SK-N-SH (cell line): ENCODE results near the gene RBMS3. TPM values are rescaled to one million over a fixed set of nuclear protein-coding genes. Genes with fewer than 3 reads are reported as not detected.

ENCODE experiments used
- CTCF ChIA-PET: fragments of 300-600, 350-600 bp; formaldehyde crosslinking; extraction: SDS; loops from one replicate; lab custom pipeline; 2021; lab: Yijun Ruan, JAX
- POLR2A ChIA-PET: fragments of 350-600 bp; sonication (Branson Sonifier 250); formaldehyde crosslinking; extraction: SDS; loops from one replicate; lab custom pipeline; 2020; ENCODE audit warnings: antibody characterized with exemption, inconsistent platforms; lab: Yijun Ruan, JAX
- DNase-seq: peaks from one replicate; pipeline ENCODE4 v3.0.0; 2012
- H2AFZ ChIP-seq: fragments of 200-600 bp; sonication (generic); 2 replicates; pipeline ENCODE4 v1.8.1; 2016; ENCODE audit warnings: antibody characterized with exemption, mild to moderate bottlenecking, low read depth
- H3F3A ChIP-seq: fragments of 200-600 bp; sonication (generic); replicated peaks from 2 replicates; pipeline ENCODE3; 2016; ENCODE audit warnings: antibody characterized with exemption, mild to moderate bottlenecking; ENCODE audit not compliant: insufficient read depth
- H3K27ac ChIP-seq, 2 experiments: fragments of 200-500 bp in 1 of 2; fragments of 200-600 bp in 1 of 2; sonication (Bioruptor generic) in 1 of 2; sonication (generic), shearing (Covaris generic) in 1 of 2; 2 replicates each; pipeline versions ENCODE4 v1.5.1 to v1.6.1; 2014 to 2016; ENCODE audit warnings: low read depth in 2 of 2, inconsistent platforms in 1 of 2, low read length in 1 of 2, mild to moderate bottlenecking in 1 of 2, mixed read lengths in 1 of 2
- H3K27me3 ChIP-seq: fragments of 200-600 bp; sonication (generic), shearing (Covaris generic); 2 replicates; pipeline ENCODE4 v1.6.1; 2016; ENCODE audit warnings: mixed run types; ENCODE audit not compliant: insufficient read depth
- H3K36me3 ChIP-seq, 2 experiments: fragments of 200-500 bp in 1 of 2; fragments of 200-600 bp in 1 of 2; sonication (Bioruptor generic) in 1 of 2; sonication (generic) in 1 of 2; replicated peaks in 1 of 2; 2 replicates each; pipeline versions ENCODE3 to v1.5.1; 2014 to 2016; ENCODE audit warnings: low read length in 1 of 2, mild to moderate bottlenecking in 1 of 2; ENCODE audit not compliant: insufficient read depth in 2 of 2, control insufficient read depth in 1 of 2
- H3K4me1 ChIP-seq, 2 experiments: fragments of 200-500 bp in 1 of 2; fragments of 200-600 bp in 1 of 2; sonication (Bioruptor generic) in 1 of 2; sonication (generic), shearing (Covaris generic) in 1 of 2; 2 replicates each; pipeline versions ENCODE4 v1.5.1 to v1.6.1; 2014 to 2016; ENCODE audit warnings: low read depth in 1 of 2, low read length in 1 of 2, mixed run types in 1 of 2; ENCODE audit not compliant: insufficient read depth in 2 of 2, control insufficient read depth in 1 of 2
- H3K4me2 ChIP-seq: fragments of 200-600 bp; sonication (generic), shearing (Covaris generic); 2 replicates; pipeline ENCODE4 v1.6.1; 2017; ENCODE audit warnings: mixed run types
- H3K4me3 ChIP-seq, 2 experiments: fragments of 200-500 bp in 1 of 2; fragments of 200-600 bp in 1 of 2; sonication (Bioruptor generic) in 1 of 2; sonication (generic), shearing (Covaris generic) in 1 of 2; 2 replicates each; pipeline versions ENCODE4 v1.5.1 to v1.8.1; 2014 to 2016; ENCODE audit warnings: low read depth in 2 of 2, inconsistent platforms in 1 of 2, low read length in 1 of 2, mild to moderate bottlenecking in 1 of 2, mixed read lengths in 1 of 2, moderate library complexity in 1 of 2
- H3K79me2 ChIP-seq: fragments of 200-600 bp; sonication (generic); 2 replicates; pipeline ENCODE4 v1.8.1; 2017; ENCODE audit warnings: mild to moderate bottlenecking; ENCODE audit not compliant: insufficient read depth
- H3K9ac ChIP-seq: fragments of 200-600 bp; sonication (generic); 2 replicates; pipeline ENCODE4 v1.6.1; 2017; ENCODE audit warnings: mixed run types
- H3K9me2 ChIP-seq: fragments of 200-600 bp; sonication (generic); 2 replicates; pipeline ENCODE4 v1.6.1; 2017; ENCODE audit warnings: mixed run types
- H3K9me3 ChIP-seq: fragments of 200-600 bp; sonication (generic); 2 replicates; pipeline ENCODE4 v1.6.1; 2017; ENCODE audit warnings: mixed run types, mild to moderate bottlenecking, moderate library complexity
- H4K20me1 ChIP-seq: fragments of 200-600 bp; sonication (generic); 2 replicates; pipeline ENCODE4 v1.6.1; 2017; ENCODE audit warnings: mild to moderate bottlenecking, mixed run types; ENCODE audit not compliant: insufficient read depth
- CHD2 ChIP-seq: fragments of 150-350 bp; IDR thresholded peaks from 2 replicates; pipeline ENCODE4 v1.6.1; 2018; ENCODE audit warnings: low read length; ENCODE audit not compliant: partially characterized antibody
- EZH2phosphoT487 ChIP-seq: fragments of 200-600 bp; sonication (generic); IDR thresholded peaks from 2 replicates; pipeline ENCODE4 v1.6.1; 2017; ENCODE audit warnings: low read depth, mixed run types, mild to moderate bottlenecking, antibody characterized with exemption, moderate library complexity, borderline replicate concordance
- FOXJ3 ChIP-seq: sonication (generic); formaldehyde crosslinking; IDR thresholded peaks from 2 replicates; pipeline ENCODE4 v1.5.1; 2020; ENCODE audit warnings: mild to moderate bottlenecking, missing genetic modification reagents
- FOXM1 ChIP-seq: IDR thresholded peaks from 2 replicates; pipeline ENCODE4 v1.4.0; 2012; ENCODE audit warnings: low read depth, mild to moderate bottlenecking
- USF2 ChIP-seq: fragments of 150-350 bp; IDR thresholded peaks from 2 replicates; pipeline ENCODE4 v1.6.1; 2017; ENCODE audit warnings: antibody characterized with exemption, low read length, low read depth, borderline replicate concordance
- ZBTB33 ChIP-seq: IDR thresholded peaks from 2 replicates; pipeline ENCODE4 v1.4.0; 2012; ENCODE audit warnings: low read depth, borderline replicate concordance
- WGBS: methylation state at CpG from one replicate; pipeline ENCODE4 v1.1.6; 2017; ENCODE audit warnings: low lambda C conversion rate; 5-methylcytosine and 5-hydroxymethylcytosine counted together
- polyA plus RNA-seq, 3 experiments: library from polyadenylated mRNA; depleted of rRNA; stranded (reverse); fragments of >200 nt; gene quantifications; 2 replicates each; pipeline ENCODE4 v1.2.3, GENCODE V29; 2012
- TF ChIP-seq, protein P1 (sequence below): IDR thresholded peaks from 2 replicates; pipeline ENCODE4; 2012
- TF ChIP-seq, protein P2 (sequence below): fragments of 150-350 bp; IDR thresholded peaks from 2 replicates; pipeline ENCODE4 v1.6.1; 2016; ENCODE audit warnings: mild to moderate bottlenecking, low read depth, low read length

Gene RBMS3
- polyA plus RNA-seq, 1 of the 3 experiments (the other 2 are of a cell fraction) = 8.2 TPM

DNA sequence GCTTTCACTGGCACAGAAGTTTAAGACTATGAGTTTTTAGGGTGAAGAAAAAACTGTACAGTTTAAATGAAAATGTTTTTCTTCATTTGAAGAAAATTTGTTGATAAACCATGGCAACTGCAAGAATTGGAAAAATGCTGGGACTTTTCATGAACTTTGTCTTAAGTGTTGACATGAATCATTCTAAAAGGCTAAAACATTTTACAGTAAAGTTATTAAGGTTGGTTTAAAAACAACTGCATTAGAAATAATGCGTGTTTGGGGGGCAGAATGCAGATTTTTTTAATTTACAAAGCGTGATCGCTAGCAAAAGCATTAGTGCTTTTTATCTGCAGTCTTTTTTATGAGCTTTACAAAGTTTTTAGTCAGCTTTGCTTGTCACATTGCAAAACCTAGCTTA is 723.6 kb downstream of the RBMS3 start:
- Histone ChIP-seq H3K4me1 (peaks cover 6 to 9% of the 10 kb centered on the region in 2 experiments; a peak in 3 of 4 replicates), H3F3A (no peaks in the 10 kb centered on the region), H3K9me3 (no peaks in the 10 kb centered on the region), H2AFZ (no peak overlapping the region), H4K20me1 (no peaks in the 10 kb centered on the region), H3K9me2 (no peaks in the 10 kb centered on the region; the same call in 1 of the 2 replicates)
- POLR2A ChIA-PET = no interaction called here
- WGBS = over 99% methylated on average over 3 of the region's 3 CpGs
- TF ChIP-seq ZBTB33 = no peak
- no peak for TF ChIP-seq EZH2phosphoT487
- TF ChIP-seq, protein P1, sequence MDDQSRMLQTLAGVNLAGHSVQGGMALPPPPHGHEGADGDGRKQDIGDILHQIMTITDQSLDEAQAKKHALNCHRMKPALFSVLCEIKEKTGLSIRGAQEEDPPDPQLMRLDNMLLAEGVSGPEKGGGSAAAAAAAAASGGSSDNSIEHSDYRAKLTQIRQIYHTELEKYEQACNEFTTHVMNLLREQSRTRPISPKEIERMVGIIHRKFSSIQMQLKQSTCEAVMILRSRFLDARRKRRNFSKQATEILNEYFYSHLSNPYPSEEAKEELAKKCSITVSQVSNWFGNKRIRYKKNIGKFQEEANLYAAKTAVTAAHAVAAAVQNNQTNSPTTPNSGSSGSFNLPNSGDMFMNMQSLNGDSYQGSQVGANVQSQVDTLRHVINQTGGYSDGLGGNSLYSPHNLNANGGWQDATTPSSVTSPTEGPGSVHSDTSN = no peak
- no peak for TF ChIP-seq FOXJ3 (CRISPR knock-in tag)
- TF ChIP-seq USF2 = no peak
- TF ChIP-seq, all 33 proteins: peak for 0
- no peaks in the 10 kb centered on the region for H3K79me2 ChIP-seq
- peaks cover 11 to 21% of the 10 kb centered on the region in 2 experiments for H3K36me3 ChIP-seq
- H3K4me2 ChIP-seq = no peak overlapping the region
- H3K27ac ChIP-seq = no peak overlapping the region
- H3K4me3 ChIP-seq = no peak overlapping the region
- DNase-seq = no peak
- CTCF ChIA-PET = no interaction called here
- H3K9ac ChIP-seq = no peak overlapping the region
- no peaks in the 10 kb centered on the region for H3K27me3 ChIP-seq

DNA sequence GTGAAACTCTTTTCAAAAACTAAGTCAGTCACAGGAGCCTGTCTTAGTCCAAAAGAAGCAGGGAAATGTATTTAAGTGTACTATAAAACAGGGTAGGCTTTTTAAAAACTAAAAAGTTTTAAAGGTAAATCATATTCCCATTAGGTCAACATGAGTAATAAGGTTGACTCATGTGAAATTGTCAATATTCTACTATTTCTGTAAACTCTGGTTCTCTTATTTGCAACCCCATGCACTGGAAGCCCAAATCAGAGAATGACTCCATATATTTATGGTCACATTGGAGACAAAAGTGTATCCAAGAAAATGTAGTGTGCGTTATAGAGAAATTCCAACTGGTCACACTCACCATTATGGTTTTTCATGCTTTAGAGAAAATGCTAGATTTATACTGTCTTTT is 725.2 kb downstream of the RBMS3 start:
- no peak overlapping the region for H3K9ac ChIP-seq
- H3K4me3 ChIP-seq = no peak overlapping the region
- TF ChIP-seq, protein P2, sequence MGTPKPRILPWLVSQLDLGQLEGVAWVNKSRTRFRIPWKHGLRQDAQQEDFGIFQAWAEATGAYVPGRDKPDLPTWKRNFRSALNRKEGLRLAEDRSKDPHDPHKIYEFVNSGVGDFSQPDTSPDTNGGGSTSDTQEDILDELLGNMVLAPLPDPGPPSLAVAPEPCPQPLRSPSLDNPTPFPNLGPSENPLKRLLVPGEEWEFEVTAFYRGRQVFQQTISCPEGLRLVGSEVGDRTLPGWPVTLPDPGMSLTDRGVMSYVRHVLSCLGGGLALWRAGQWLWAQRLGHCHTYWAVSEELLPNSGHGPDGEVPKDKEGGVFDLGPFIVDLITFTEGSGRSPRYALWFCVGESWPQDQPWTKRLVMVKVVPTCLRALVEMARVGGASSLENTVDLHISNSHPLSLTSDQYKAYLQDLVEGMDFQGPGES = no peak
- TF ChIP-seq CHD2 (no peak), FOXM1 (no peak)
- TF ChIP-seq, all 33 proteins: peak for 0
- H3K9me3 ChIP-seq = no peaks in the 10 kb centered on the region
- H3K27me3 ChIP-seq = no peaks in the 10 kb centered on the region
- POLR2A ChIA-PET = no interaction called here
- DNase-seq = no peak
- H3K27ac ChIP-seq = no peak overlapping the region
- H3K9me2 ChIP-seq = no peaks in the 10 kb centered on the region; the same call in 1 of the 2 replicates
- H2AFZ ChIP-seq = no peak overlapping the region
- no peaks in the 10 kb centered on the region for H3F3A ChIP-seq
- WGBS = 96% methylated on average over 1 of the region's 1 CpG
- no peaks in the 10 kb centered on the region for H3K79me2 ChIP-seq
- no peak overlapping the region for H3K4me2 ChIP-seq
- peaks cover 11 to 21% of the 10 kb centered on the region in 2 experiments for H3K36me3 ChIP-seq
- H4K20me1 ChIP-seq = no peaks in the 10 kb centered on the region
- H3K4me1 ChIP-seq = peaks cover 6 to 9% of the 10 kb centered on the region in 2 experiments; a peak in 3 of 4 replicates
- CTCF ChIA-PET = no interaction called here
